HG03039 (cell line): ENCODE measurements around the gene TRPC4.
"Not testable (repeated sequence)": the region's sequence is repeated elsewhere in the genome, so short reads cannot be mapped to it uniquely, and the experiment has no call there.

Experiments used
- ATAC-seq: cut with Tn5 transposase; IDR thresholded peaks from one replicate; pipeline ENCODE4 v1.9.1; 2021; ENCODE audit warnings: mild to moderate bottlenecking, moderate library complexity; ENCODE audit not compliant: unreplicated experiment

Gene TRPC4

GRCh38 chr13:37833411-37833810 lies 36.2 kb downstream of the TRPC4 start:
- no peak for ATAC-seq

- ATAC-seq, result no peak
Observed at GRCh38 chr13:37816276-37816675, 53.3 kb downstream of the TRPC4 start.

- ATAC-seq, result no peak
Observed at GRCh38 chr13:37811441-37811840, 58.1 kb downstream of the TRPC4 start.

GRCh38 chr13:37806666-37807065 lies 62.9 kb downstream of the TRPC4 start:
- no peak for ATAC-seq

- ATAC-seq, result no peak
Observed at GRCh38 chr13:37797631-37798030, 71.9 kb downstream of the TRPC4 start.

GRCh38 chr13:37796795-37797194 lies 72.8 kb downstream of the TRPC4 start:
- ATAC-seq, result not testable (repeated sequence)

- no peak for ATAC-seq
Observed at GRCh38 chr13:37795326-37795725, 74.2 kb downstream of the TRPC4 start.

- ATAC-seq, result no peak
Observed at GRCh38 chr13:37791699-37792098, 77.9 kb downstream of the TRPC4 start.

GRCh38 chr13:37788346-37788745 lies 81.2 kb downstream of the TRPC4 start:
- no peak for ATAC-seq

- ATAC-seq, result no peak
Observed at GRCh38 chr13:37777676-37778075, 91.9 kb downstream of the TRPC4 start.

- ATAC-seq, result no peak
Observed at GRCh38 chr13:37775871-37776270, 93.7 kb downstream of the TRPC4 start.

GRCh38 chr13:37772644-37773043 lies 96.9 kb downstream of the TRPC4 start:
- ATAC-seq, result no peak

- no peak for ATAC-seq
Observed at GRCh38 chr13:37769545-37769944, 100.0 kb downstream of the TRPC4 start.

- no peak for ATAC-seq
Observed at GRCh38 chr13:37769078-37769477, 100.5 kb downstream of the TRPC4 start.

GRCh38 chr13:37766502-37766901 lies 103.1 kb downstream of the TRPC4 start:
- ATAC-seq, result no peak

- no peak for ATAC-seq
Observed at GRCh38 chr13:37755349-37755748, 114.2 kb downstream of the TRPC4 start.

- no peak for ATAC-seq
Observed at GRCh38 chr13:37753776-37754175, 115.8 kb downstream of the TRPC4 start.

GRCh38 chr13:37752146-37752545 lies 117.4 kb downstream of the TRPC4 start:
- no peak for ATAC-seq

- no peak for ATAC-seq
Observed at GRCh38 chr13:37751025-37751424, 118.5 kb downstream of the TRPC4 start.

- no peak for ATAC-seq
Observed at GRCh38 chr13:37748913-37749312, 120.7 kb downstream of the TRPC4 start.

GRCh38 chr13:37747071-37747612 lies 122.4 kb downstream of the TRPC4 start:
- ATAC-seq, result no peak

GRCh38 chr13:37741536-37741935 lies 128.0 kb downstream of the TRPC4 start:
- no peak for ATAC-seq

GRCh38 chr13:37736045-37736444 lies 133.5 kb downstream of the TRPC4 start:
- no peak for ATAC-seq
